Fibroblast of the aortic adventitia (primary cell): ENCODE data around the gene PPFIBP2. TPM values are rescaled to one million over a fixed set of nuclear protein-coding genes. Genes with fewer than 3 reads are reported as not detected.

ENCODE experiments used
- DNase-seq: peaks from one replicate; pipeline ENCODE4 v3.0.0-alpha.2; 2010; ENCODE audit warnings: low read depth
- H3K4me3 ChIP-seq: 2 replicates; pipeline ENCODE4 v1.5.1; 2011; ENCODE audit warnings: low read depth, mild to moderate bottlenecking, control low read depth, low read length, moderate library complexity
- CTCF ChIP-seq: IDR thresholded peaks from 2 replicates; pipeline ENCODE4 v1.5.1; 2011; ENCODE audit warnings: mild to moderate bottlenecking, low read length, control low read depth, inconsistent platforms; ENCODE audit not compliant: insufficient read depth
- total RNA-seq: library from RNA; depleted of rRNA; stranded (reverse); fragments of >200 nt; gene quantifications from 2 replicates; pipeline ENCODE4 v1.2.3, GENCODE V29; 2012; ENCODE audit warnings: low replicate concordance

The PPFIBP2 gene
- total RNA-seq, 1 donor = 11.7 TPM

GRCh38 chr11:7555052-7555699 lies 41.4 kb downstream of the PPFIBP2 start:
- TF ChIP-seq CTCF = no peak
- DNase-seq = no peak
- H3K4me3 ChIP-seq = no peak overlapping the region

DNA sequence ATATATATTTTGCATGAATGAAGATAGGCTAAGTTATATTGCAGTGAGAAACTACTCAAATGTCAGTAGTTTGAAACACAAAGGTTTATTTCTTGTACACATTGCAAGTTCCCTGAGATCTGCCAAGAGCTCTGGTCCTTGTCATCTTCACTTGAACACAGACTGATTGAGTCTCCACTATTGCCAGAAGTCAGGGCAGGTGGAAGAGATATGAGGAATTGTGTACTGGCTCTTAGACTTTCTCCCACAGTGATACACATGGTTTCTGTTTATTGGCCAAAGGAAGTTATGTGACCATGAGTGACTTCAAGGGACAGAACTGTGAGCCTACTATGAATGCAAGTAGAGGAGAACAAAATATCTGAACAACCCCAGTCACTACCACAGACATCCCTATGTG lies 44.2 kb downstream of the PPFIBP2 start:
- no peak overlapping the region for H3K4me3 ChIP-seq
- TF ChIP-seq CTCF = no peak
- no peak for DNase-seq

GRCh38 chr11:7559398-7560283 lies 45.8 kb downstream of the PPFIBP2 start:
- no peak for DNase-seq
- no peak for TF ChIP-seq CTCF
- no peak overlapping the region for H3K4me3 ChIP-seq

GRCh38 chr11:7561562-7561961 lies 47.8 kb downstream of the PPFIBP2 start:
- H3K4me3 ChIP-seq = no peak overlapping the region
- no peak for TF ChIP-seq CTCF
- DNase-seq = no peak

DNA sequence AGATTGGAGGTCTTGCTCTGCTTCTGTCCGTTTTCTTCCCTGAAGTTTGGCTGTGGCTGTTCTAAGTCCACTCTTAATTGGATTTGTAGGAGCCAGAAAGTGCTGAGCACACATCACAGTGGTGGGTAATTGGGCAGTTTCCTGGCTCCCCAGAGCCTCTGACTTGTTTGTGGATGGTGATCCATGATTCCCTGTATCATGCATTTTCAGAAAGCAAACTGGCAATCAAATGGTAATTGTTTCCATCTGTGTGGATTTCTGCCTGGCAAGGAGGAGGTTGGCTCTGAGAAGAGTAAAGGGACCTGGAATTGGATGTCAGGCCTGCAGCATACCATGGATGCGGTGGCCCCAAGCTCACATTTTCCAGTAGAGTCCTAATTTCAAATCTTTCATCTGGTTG lies 49.5 kb downstream of the PPFIBP2 start:
- no peak for TF ChIP-seq CTCF
- H3K4me3 ChIP-seq = no peak overlapping the region
- DNase-seq = peak; percentile 24

GRCh38 chr11:7564803-7565202 lies 51.0 kb downstream of the PPFIBP2 start:
- no peak overlapping the region for H3K4me3 ChIP-seq
- DNase-seq = no peak
- no peak for TF ChIP-seq CTCF

DNA sequence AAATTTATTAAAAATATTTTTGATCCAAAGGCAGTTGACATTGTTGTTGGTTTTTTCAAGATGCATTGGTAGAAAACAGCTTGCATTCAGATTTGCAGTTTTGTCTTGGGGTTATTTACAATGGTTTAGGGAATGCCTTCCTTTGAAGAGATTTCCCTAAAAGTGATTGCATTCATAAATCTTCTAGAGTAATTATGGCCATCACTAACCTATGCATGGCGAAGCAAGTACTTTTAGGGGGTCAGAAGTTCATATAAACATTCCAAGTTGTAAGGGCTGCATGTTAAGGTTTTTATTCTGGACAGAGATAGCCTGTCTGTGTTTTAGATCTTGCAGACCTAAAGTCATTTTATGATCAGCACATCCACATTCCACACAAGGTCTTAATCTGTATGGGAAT lies 53.5 kb downstream of the PPFIBP2 start:
- no peak for TF ChIP-seq CTCF
- no peak overlapping the region for H3K4me3 ChIP-seq
- DNase-seq = no peak
